ENCODE measurements around the gene GSTT2.
"Not testable (repeated sequence)": the region's sequence is repeated elsewhere in the genome, so short reads cannot be mapped to it uniquely, and the experiment has no call there.

GSTT2 gene

DNA sequence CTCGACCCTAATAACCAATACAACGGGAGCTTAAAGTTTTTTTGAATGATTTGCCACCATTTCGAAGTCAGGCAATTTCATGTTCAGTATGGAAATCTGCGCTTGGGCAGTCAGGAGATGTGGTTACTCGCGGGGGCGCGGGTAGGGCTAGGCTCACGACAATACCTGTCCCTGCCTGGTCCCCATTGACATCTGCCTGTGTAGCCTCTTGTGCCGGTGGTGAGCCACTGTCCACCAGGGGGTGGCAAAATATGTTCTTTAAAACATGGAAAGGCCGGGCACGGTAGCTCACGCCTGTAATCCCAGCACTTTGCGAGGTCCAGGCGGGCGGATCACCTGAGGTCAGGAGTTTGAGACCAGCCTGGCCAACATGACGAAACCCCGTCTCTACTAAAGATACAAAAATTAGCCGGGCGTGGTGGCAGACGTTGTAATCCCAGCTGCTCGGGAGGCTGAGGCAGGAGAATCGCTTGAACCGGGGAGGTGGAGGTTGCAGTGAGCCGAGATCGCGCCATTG lies 5.0 kb upstream of the GSTT2 start:
- not testable (repeated sequence) for DNase-seq (ENCODE audit: low read depth)

DNA sequence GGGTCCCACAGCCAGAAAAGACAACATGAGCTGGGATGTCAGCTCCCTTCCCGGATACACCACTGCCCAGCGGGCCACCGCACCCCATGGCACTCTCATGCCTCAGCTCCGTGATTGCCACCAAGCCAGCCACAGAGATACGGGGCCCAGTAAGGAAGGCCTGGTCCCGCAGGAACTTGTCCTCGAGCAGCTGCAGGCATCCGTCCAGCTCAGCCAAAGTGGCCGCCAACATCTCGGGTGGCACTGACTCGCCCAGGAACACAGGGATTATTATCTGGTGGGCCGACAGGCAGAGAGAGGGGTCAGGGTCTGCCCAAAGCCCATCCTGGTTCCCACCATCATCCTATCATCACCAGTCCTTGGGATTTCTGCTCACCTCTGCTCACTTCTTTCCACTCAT lies 2.6 kb upstream of the GSTT2 start:
- DNase-seq (ENCODE audit: low read depth) = not testable (repeated sequence)

DNA sequence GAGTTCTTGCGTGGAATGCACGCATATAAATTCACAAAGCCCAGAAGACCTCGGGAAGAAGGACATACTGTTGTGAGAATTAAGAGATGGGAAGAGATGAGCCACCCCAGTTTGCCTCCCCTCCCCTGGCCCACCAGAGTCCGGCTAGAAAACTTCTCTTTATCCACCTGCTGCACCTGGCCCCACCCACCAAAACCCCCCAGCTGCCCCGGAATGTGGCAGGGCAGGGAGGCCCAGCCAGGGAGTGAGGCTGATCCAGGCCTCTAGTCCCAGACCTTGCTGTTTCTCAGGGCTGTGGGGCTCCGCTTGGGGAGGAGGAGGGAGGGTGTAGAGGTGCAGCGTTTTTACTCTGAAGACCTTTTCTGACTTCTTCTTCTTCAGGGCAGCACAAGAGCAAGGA lies 633 bp downstream of the GSTT2 start:
- not testable (repeated sequence) for DNase-seq (ENCODE audit: low read depth)

DNA sequence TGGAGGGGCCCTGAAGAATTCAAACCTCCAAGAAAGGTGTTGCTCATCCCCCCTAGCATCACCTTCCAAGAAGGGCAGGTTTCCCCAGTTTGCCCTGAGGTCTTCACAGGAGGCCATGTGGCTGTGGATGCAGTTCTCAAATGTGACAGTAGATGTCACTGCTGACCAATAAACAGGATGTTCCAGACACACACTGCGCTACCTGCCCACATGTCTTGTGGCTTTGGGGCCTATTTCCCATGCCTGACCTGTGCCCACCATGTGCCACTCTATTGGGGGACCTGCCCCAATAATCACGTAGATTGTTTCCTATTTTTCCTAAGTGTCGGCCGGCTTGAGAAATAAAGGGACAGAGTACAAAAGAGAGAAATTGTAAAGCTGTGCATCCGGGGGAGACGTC lies 4.5 kb downstream of the GSTT2 start:
- DNase-seq (ENCODE audit: low read depth) = no peak

DNA sequence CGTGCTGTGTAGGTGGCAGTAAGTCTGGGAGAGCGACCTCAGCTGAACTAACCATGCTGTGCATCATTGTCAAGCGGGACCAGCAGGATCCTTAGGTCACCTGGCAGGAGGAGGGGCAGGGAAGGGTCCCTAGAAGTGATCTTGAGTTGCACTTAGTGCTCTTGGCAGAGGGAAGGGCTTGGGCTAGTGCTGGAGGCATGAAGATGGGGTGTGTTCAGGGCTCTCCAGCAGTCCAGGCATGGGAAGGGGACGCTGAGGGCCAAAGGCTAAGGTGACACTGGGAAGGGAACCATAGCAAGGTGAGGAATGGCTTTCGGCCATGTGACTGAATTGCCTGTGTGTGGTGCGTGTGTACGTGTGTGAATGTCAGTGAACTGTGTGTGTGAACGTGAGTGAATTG lies 6.2 kb downstream of the GSTT2 start:
- DNase-seq (ENCODE audit: low read depth) = not testable (repeated sequence)

DNA sequence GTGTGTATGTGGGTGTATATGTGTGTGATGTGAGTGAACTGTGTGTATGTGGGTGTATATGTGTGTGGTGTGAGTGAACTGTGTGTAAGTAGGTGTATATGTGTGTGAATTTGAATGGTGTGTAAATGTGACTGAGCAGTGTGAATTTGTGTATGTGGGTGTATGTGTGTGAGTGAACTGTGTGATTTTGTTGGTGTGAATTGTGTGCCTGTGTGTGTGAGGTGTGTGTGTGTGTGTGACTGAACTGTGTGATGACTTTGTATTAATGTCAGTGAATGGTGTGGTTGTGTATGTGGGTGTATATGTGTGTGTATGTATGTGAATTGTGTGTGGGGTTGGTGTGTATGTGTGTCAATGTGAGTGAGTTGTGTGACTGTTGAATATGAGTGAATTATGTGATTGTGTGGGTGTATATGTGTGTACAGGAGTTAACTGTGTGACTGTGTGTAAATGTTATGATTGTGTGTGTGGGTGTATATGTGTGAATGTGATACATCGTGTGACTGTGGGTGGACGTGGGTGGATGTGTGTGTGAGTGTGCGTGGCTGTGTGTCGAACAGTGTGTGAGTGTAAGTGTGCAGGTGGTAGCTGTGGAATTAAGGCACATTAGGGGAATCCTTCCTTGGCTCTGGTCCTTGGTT lies 6.7 kb downstream of the GSTT2 start:
- not testable (repeated sequence) for DNase-seq (ENCODE audit: low read depth)

DNA sequence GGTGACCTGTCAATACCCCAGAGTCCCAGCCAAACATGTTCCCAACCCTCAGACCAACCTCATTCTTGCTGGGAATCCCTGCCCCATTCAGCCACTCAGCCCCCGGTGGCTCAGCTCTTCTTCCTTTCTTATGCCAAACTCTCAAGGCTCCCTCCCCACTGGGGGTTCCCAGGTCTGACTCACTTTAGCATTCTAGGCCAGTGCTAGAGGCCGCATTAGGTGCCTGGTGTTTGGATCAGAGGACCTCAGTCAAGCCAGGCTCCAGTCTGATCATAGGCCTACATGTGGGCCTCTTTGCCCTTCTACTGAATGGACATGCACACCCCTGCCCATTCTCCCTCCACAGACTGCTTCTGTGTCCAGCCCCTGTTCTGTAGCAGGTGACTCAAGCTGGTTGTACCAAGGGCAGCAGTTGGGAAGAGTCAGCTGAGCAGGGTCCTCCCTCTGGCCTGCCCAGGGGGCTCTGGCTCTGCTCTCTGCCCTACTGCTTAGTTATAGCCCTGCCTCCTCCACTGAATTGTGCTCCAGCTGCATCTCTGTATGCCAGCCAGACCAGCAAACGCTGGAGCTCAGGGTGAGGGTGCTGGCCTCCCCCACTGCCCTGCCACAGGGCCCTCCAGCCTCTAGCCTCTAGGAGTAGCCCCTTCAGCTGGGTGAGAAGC lies 9.8 kb downstream of the GSTT2 start:
- not testable (repeated sequence) for DNase-seq (ENCODE audit: low read depth)

DNA sequence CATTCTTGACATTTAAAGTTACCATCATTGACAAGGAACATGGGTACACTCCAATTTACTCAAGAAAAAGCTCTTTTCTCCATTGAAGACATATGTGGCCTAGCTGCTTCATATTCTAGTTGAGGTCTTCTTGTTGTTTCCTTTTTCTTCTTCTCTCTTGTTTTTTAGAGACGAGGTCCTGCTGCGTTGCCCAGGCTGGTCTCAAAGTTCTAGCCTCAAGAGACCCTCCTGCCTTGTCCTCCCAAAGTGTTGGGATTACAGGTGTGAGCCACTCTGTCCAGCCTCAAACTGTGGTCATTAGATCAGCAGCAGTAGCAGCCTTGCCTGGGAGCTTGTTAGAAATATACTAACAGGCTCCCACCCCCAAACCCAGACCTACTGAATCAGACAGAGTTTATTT lies 13.1 kb downstream of the GSTT2 start:
- DNase-seq (ENCODE audit: low read depth) = not testable (repeated sequence)

DNA sequence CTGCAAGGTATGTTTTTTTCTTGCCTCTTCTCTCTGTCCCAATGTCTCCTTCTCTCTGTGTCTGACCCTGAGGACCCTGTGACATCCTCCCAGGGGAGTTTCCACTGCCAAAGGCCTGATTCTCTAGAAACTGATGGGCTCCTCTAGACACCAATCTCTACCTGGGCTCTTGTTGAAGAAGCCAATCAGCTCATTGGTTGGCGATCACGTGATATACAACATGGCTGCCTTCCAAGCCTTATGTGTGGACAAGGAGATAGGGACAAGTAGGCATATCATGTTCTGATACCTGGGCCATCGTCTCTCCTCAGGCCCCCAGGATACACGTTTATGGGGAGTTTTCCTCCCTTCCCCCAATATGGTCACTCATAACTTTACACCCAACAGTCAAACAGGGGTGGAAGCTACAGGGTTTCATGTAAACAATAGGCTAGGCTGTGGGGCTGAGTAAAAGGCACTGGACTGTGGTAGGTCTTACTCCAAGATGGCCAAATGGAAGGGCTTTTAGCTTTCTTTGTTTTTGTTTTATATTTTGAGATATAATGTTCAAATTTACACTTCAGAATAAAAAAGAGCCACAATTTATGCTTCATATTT lies 13.7 kb downstream of the GSTT2 start:
- not testable (repeated sequence) for DNase-seq (ENCODE audit: low read depth)

DNA sequence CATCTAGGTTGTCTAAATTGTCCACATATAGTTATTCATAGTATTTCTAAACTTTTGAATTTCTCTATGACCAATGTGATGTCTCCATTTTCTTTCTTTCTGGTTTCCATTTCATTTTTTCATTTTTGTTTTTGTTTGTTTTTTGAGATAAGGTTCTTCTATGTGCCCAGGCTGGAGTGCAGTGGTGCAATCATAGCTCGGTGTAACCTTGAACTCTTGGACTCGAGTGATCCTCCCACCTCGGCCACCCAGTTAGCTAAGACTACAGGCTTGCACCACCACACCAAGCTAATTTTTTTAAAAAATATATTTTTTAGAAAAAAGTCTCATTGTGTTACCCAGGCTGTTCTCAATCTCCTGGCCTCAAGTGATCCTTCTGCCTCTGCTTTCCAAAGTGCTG lies 17.2 kb downstream of the GSTT2 start:
- no peak for DNase-seq (ENCODE audit: low read depth)

DNA sequence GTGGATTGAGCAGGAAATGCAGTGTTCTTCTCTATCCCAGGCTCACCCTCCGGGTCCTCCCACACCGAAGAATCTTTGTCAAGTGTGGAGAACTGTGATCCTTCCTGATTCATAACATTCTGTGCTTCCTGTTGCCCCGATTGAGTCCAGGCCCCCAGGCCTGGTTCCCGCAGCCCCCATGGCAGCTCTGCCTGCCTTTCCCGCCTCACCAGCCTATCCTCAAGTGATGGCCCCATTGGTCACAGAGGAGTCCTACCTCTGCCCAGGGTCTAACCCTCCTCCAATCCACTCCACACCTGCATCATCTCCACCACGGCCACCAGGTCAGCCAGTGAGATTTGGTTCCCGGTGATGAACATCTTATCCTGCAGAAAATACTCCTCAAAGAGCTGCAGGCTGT lies 19.8 kb downstream of the GSTT2 start:
- DNase-seq (ENCODE audit: low read depth) = not testable (repeated sequence)

DNA sequence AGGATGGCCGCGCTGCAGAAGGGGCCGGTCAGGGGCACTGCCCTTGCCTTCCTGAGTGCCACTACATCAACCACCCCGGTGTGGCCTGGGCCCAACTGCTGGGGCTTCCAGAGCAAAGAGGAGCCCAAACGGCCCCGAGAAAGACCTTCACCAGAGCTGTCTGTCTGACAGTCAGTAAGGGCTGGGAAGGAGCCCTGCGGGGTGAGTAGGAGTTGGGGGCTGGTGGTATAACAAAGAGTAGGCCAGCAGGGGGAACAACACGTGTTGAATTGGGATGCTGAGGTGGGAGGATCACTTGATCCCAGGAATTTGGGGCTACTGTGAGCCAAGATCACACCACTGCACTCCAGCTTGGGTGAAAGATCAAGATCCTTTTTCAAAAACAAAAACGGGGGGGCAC lies 21.4 kb downstream of the GSTT2 start:
- DNase-seq (ENCODE audit: low read depth) = no peak

DNA sequence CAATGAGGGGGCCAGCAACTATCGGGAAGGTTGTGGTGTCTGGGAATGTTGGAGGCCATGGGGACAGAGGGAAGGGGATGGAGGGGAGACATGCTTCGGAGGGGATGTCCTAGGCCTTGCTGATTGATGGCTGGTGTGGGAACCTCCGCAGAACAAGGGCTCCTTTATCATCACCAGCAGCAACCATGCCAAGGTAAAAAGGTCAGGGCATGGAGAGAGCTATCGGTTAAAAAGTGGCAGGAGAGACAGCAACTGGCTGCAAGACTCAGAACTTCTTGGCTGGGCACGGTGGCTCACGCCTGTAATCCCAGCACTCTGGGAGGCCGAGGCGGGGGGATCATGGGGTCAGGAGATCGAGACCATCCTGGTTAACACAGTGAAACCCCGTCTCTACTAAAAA lies 22.3 kb downstream of the GSTT2 start:
- DNase-seq (ENCODE audit: low read depth) = no peak

DNA sequence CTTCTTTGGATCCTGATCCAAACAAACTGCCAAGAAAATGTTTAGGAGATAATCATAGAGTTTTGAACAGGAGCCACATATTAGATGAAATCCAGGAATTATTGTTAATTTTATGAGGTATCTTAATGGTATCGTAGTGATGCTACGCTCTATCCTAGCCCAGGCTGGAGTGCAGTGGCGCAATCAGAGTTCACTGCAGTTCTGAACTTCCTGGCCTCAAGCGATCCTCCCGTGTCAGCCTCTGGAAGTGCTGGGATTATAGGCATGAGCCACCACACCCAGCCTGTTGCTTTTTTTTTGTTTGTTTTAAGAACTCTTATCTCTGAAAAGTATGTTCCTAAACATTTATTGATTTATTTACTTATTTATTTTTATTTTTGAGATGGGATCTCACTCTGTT lies 22.9 kb downstream of the GSTT2 start:
- no peak for DNase-seq (ENCODE audit: low read depth)

DNA sequence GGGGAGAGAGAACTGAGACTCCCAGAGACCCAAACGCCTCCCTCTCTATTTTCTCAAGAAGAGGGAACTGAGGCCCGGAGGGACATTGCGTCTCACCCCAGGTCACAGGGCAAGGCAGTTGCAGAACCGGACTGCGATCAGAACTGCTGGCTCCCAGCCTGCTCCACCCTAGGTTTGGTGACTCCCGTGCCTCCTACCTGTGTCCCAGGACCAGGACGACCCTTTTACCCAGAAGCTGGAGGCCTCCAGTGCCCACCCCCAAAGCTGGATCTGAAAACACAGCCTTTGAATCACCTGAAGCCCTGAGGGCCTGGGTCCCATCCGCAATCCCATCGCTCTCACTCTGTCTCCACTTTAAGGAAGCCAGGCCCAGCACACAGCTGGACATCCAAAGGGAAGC lies 24.0 kb downstream of the GSTT2 start:
- DNase-seq (ENCODE audit: low read depth) = no peak

DNA sequence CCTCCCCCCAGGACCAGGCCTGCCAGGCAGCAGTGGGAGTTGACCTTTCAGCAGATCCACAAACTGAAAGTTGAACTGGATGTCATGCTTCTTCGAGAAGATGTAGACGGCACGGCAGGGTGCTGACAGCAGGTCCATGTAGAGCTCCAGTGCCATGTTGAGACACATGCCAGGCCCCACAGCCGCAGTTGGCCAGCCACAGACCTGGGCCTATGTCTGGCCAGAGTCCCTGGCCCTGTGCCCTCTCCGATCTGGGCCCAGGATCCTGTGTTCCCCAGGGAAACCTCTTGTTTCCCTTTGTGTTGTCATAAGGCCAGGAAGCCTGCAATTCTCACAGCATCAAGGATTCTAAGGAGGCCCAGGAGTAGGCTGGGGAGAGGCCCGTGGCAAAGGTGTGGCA lies 25.3 kb downstream of the GSTT2 start, which contains the start of gene GSTT4:
Gene GSTT4 (minus strand): TSS at position 253 of the 400 bp plus-strand sequence. CDS start 97 bp downstream, at position 156.
- no peak for DNase-seq (ENCODE audit: low read depth)

DNA sequence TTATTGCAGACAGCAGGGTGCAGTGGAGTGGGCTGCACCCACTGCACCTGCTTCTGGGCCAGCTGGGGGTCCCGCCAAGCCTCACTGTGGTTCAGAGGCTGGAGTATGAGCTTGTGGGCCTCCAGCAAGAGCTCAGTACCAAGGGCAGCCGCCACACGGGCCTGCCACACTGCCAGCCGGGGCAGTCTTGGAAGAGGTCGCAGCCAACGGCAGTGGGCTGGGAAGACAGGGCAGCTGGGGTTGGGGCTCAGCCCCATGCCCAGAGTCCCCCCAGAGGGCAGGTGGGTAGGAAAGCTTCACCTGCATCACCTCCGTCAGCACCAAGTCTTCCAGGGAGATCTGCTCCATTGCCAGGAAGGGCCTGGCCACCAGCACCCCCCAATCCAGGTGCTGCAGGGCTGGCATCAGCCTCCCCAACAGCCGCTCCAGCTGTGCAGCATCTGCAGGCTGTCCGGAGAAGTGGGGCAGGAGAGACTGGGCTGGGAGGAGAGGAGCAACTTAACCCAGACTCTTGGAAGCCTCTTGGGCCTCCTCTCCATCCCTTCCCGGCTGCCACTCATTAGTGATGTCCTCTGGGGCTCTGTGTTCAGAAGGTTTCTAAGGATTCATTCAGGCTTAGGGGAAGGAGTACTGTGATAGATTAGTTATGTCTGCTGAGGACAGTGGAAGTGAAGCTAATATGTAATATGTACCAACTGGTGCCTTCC lies 26.4 kb downstream of the GSTT2 start:
- no peak for DNase-seq (ENCODE audit: low read depth)

DNA sequence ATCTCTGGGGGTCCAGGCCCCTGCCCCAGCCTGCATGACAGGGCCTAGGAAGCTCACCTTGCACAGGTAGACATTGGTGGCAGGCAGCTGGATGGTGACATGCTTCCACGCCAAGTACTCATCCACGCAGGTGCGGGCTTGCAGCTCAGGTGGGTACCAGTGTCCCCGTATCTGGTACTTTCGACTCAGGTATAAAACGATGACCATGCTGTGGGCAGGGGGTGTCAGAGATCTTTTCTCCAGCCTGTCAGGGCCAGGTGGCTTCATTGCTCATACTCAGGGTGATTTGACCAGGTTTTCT lies 26.9 kb downstream of the GSTT2 start:
- no peak for DNase-seq (ENCODE audit: low read depth)

DNA sequence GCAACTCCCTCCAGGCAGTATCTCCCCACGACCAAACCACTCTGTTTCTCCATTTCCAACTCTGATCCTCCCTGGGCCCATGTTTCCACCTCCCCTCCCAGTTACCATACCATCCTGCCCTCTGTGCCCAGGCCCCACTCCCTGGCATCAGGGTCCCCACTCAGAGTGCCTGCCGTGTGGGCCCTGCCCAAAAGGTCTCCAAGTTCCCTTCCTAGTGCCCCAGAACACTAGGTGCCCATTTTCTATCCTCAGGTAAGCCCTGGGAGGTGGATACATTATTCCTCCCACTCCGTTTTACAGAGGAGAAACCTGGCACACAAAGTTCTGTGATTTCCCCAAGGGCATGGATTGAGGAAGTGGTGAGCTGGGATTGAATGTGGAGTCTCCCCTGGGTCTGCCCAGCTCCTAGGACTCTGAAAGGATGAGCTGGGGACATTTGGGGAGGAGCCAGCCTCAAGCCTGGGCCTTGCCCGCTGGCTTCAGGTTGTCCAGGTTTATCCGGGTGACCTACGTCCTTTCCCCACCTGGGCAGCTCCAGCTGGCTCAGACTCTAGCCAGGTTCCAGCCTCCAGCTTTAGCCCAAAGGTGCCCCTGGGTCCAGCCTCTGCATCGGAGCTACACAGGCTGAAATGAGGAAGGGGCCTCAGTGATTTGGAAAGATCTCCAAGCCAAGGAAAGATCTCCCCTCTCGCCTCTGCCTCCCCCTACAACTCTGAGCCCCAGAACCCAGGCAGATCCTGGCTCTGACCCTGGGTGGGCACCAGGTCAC lies 27.5 kb downstream of the GSTT2 start:
- no peak for DNase-seq (ENCODE audit: low read depth)

DNA sequence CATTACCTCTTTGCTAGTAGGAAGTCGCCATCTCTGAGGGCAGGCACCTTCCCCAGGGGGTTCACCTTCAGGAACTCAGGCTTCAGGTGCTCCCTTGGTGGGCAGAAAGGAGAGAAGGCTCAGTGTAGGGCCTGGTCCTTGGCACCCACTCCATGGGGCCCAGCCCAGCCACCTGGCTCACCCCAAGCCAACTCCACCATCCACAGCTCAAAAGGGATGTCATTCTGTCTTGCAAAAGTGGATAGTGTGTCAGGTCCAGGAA lies 28.0 kb downstream of the GSTT2 start:
- no peak for DNase-seq (ENCODE audit: low read depth)

DNA sequence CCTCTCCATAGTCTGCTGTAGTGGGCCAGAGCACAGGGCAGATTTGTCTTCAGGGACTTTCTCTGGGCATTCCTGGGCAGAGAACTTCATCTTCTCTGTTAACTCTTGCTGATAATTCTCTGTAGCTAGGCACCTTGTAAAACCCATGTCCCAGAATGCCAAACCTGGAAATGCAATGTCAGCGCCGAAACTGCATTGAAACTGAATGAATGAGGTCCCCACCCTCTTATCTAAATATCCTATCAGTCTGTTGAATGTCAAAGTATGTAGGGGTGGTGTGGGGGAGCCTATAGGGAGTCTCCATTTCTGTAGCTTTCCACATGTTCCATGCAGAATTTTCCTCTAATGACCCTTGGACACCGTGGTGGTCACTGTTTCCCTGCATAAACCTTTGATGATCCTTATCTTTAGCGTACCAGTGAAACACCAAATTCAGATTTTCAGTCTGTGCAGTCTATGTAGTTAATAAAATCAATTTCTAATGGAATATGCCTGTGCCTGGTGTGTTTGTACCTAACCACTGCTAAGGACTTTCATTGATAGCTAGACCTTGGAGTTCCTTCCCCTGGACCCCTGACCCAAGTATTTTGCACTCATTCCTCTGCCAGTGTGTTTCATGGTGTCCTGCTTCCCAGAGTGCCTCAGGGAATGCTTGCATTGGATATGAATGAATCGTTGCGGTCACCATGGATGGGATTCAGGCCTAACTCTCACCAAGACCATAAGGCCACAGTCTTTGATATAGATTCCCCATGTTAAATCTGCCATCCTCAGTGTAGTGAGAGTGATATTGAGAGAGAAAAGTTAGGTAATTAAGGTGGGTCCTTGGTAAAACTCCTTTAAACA lies 28.7 kb downstream of the GSTT2 start:
- no peak for DNase-seq (ENCODE audit: low read depth)
